ENCODE results near the gene HTR6. TPM values are rescaled to one million over a fixed set of nuclear protein-coding genes. Genes with fewer than 3 reads are reported as not detected.

The HTR6 gene
- polyA plus RNA-seq, 3 donors, result 1.3 to 2.4 (median 2.0) TPM

GRCh38 chr1:19651141-19651737, 13.4 kb upstream of the HTR6 start:
- no peak for DNase-seq (ENCODE audit: extremely low read depth in 1 of 11, low read depth in 9 of 11, low spot score in 4 of 11)

- no peak for DNase-seq (ENCODE audit: extremely low read depth in 1 of 11, low read depth in 9 of 11, low spot score in 4 of 11)
Measured at GRCh38 chr1:19654386-19654785, 10.3 kb upstream of the HTR6 start.

DNA sequence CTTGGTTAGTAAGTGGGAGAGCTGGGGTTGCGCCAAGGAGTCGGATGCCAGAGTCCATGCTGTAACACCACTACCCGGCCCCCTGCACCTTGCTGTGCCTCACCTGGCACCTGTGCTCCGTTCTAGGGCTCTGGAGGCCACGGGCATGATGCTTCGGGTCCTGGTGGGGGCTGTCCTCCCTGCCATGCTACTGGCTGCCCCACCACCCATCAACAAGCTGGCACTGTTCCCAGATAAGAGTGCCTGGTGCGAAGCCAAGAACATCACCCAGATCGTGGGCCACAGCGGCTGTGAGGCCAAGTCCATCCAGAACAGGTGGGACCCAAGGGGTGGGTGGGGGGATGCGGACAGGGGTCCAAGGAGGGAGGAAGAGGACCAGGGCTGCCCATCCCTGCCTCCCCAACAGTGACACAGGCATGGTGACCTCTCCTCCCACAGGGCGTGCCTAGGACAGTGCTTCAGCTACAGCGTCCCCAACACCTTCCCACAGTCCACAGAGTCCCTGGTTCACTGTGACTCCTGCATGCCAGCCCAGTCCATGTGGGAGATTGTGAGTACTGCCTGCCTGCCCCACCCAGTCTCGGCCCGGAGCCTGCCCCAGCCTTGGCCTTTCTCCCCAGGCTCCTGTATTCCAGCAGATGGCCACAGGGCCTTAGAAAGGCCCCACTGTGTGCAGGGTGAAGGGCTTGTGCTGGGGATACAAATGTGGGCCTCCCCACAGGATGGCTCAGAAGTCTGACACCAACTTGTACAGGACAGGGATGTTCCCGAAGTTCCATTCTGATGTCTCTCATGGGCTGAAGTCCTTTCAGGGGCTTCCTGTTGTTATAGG, 9.6 kb upstream of the HTR6 start:
- DNase-seq (ENCODE audit: extremely low read depth in 1 of 11, low read depth in 9 of 11, low spot score in 4 of 11), result no peak

DNA sequence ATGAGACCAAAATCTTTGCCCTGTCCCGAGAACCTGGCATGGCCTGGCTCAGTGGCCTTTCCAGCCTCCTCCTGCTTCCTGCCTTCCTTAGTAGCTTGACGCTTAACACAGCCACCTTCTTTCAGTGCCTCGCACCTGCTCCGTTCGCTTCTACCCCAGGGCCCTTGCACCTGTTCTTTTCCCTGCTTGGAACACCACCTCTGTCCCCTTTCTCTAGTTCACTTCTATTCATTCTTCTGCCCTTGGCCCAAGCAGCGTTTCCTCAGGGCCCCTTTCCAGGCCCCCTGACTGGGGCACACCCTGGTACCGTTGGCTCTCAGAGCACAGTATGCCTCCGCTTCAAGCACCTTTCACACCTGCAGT, 9.0 kb upstream of the HTR6 start:
- DNase-seq (ENCODE audit: extremely low read depth in 1 of 11, low read depth in 9 of 11, low spot score in 4 of 11), result no peak

- no peak for DNase-seq (ENCODE audit: extremely low read depth in 1 of 11, low read depth in 9 of 11, low spot score in 4 of 11)
Measured at GRCh38 chr1:19656134-19656779, 8.4 kb upstream of the HTR6 start.

- DNase-seq (ENCODE audit: extremely low read depth in 1 of 11, low read depth in 9 of 11, low spot score in 4 of 11), result no peak
Measured at GRCh38 chr1:19656780-19657466, 7.8 kb upstream of the HTR6 start.

DNA sequence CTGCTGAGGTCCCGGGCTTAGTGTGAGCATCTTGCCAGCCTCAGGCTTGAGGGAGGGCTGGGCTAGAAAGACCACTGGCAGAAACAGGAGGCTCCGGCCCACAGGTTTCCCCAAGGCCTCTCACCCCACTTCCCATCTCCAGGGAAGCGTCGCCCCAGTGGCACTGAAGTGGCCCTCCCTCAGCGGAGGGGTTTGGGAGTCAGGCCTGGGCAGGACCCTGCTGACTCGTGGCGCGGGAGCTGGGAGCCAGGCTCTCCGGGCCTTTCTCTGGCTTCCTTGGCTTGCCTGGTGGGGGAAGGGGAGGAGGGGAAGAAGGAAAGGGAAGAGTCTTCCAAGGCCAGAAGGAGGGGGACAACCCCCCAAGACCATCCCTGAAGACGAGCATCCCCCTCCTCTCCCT, 7.2 kb upstream of the HTR6 start:
- no peak for DNase-seq (ENCODE audit: extremely low read depth in 1 of 11, low read depth in 9 of 11, low spot score in 4 of 11)

DNA sequence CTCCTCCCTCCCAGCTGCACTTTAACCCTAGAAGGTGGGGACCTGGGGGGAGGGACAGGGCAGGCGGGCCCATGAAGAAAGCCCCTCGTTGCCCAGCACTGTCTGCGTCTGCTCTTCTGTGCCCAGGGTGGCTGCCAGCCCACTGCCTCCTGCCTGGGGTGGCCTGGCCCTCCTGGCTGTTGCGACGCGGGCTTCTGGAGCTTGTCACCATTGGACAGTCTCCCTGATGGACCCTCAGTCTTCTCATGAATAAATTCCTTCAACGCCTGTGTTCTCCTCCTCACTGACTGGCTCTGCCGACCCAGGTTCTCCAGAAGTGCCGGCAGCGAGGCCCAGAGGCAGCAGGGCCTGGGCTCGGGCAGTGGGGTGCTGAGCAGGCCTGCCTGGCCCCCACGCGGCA, 6.5 kb upstream of the HTR6 start:
- DNase-seq (ENCODE audit: extremely low read depth in 1 of 11, low read depth in 9 of 11, low spot score in 4 of 11), result no peak

- DNase-seq (ENCODE audit: extremely low read depth in 1 of 11, low read depth in 9 of 11, low spot score in 4 of 11), result no peak
Measured at GRCh38 chr1:19661721-19662228, 2.9 kb upstream of the HTR6 start.

DNA sequence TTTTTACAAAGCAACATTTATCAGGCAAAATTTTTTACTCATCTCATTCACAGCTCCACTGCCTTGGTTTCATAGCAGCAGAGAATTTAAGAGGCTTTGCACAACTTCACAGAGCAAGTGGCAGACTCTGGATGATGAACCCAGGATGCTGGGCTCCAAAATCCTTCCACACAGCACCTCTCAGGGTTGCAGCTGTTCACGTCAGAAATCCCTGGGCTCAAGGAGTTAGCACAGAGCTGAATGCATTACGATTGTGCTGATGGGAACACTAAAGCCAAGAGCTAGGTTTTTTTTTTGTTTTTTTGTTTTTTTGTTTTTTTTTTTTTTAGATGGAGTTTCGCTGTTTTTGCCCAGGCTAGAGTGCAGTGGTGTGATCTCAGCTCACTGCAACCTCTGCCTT, 2.4 kb upstream of the HTR6 start:
- no peak for DNase-seq (ENCODE audit: extremely low read depth in 1 of 11, low read depth in 9 of 11, low spot score in 4 of 11)

GRCh38 chr1:19665186-19665495, 466 bp downstream of the HTR6 start:
- no peak for DNase-seq (ENCODE audit: extremely low read depth in 1 of 11, low read depth in 9 of 11, low spot score in 4 of 11)

DNA sequence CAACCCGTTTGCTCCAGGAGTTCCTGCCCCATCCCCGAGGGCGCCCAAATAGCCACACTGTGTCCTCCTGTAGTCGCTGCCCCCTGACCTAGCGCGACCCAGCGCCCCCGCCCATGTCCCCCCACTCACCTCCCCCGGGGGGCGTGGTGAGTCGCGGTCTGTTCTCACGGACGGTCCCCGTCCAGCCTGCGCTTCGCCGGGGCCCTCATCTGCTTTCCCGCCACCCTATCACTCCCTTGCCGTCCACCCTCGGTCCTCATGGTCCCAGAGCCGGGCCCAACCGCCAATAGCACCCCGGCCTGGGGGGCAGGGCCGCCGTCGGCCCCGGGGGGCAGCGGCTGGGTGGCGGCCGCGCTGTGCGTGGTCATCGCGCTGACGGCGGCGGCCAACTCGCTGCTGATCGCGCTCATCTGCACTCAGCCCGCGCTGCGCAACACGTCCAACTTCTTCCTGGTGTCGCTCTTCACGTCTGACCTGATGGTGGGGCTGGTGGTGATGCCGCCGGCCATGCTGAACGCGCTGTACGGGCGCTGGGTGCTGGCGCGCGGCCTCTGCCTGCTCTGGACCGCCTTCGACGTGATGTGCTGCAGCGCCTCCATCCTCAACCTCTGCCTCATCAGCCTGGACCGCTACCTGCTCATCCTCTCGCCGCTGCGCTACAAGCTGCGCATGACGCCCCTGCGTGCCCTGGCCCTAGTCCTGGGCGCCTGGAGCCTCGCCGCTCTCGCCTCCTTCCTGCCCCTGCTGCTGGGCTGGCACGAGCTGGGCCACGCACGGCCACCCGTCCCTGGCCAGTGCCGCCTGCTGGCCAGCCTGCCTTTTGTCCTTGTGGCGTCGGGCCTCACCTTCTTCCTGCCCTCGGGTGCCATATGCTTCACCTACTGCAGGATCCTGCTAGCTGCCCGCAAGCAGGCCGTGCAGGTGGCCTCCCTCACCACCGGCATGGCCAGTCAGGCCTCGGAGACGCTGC, 1.1 kb downstream of the HTR6 start:
- DNase-seq (ENCODE audit: extremely low read depth in 1 of 11, low read depth in 9 of 11, low spot score in 4 of 11), result no peak

GRCh38 chr1:19668888-19669287, 4.2 kb downstream of the HTR6 start:
- no peak for DNase-seq (ENCODE audit: extremely low read depth in 1 of 11, low read depth in 9 of 11, low spot score in 4 of 11)

DNA sequence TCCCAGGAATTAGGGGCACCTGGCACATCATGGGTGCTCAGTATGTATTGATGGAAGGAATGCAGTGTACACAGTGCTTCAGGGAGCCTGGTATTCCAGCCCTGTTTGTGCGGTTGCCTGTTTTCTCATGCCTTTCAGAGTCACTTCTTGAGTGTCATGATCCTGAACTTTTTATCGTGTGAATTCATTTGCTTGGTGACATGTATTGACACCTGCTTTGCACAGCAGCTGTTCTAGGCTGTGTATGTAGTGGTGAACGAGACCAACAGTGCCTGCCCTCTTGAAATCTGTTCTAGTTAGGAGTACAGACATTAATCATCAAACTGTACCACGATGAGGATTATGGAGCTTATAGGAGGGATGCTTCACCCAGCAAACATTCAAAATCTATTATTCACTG, 6.1 kb downstream of the HTR6 start:
- DNase-seq (ENCODE audit: extremely low read depth in 1 of 11, low read depth in 9 of 11, low spot score in 4 of 11), result no peak

- DNase-seq (ENCODE audit: extremely low read depth in 1 of 11, low read depth in 9 of 11, low spot score in 4 of 11), result no peak
Measured at GRCh38 chr1:19672237-19672636, 7.6 kb downstream of the HTR6 start.

GRCh38 chr1:19675797-19676196, 11.1 kb downstream of the HTR6 start:
- no peak for DNase-seq (ENCODE audit: extremely low read depth in 1 of 11, low read depth in 9 of 11, low spot score in 4 of 11)

- peak in 10 of 11 donors; percentile 29 to 79 (median 68) for DNase-seq (ENCODE audit: extremely low read depth in 1 of 11, low read depth in 9 of 11, low spot score in 4 of 11)
Measured at GRCh38 chr1:19676438-19676922, 11.8 kb downstream of the HTR6 start.

DNA sequence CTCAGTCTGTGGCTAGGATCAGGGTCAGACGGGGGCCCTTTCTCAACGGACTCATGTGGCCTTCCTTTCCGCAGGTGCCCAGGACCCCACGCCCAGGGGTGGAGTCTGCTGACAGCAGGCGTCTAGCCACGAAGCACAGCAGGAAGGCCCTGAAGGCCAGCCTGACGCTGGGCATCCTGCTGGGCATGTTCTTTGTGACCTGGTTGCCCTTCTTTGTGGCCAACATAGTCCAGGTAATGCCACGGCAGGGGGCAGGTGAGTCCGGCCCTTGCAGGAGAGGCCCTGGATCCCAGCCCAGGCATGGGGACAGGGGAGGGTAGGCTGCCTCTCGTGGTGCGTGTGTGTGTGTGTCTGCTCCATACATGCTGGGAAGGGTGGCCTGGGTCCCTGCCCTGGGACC, 13.8 kb downstream of the HTR6 start:
- no peak for DNase-seq (ENCODE audit: extremely low read depth in 1 of 11, low read depth in 9 of 11, low spot score in 4 of 11)

Data from renal cortex interstitium (tissue), 11 donors.